T-helper 2 cell treated with Interferon-gamma antibody and Interleukin-4, amounts not matched to agents 5 μg/mL and 100 μg/mL, for 36 hours (primary cell): Measurements from ENCODE around the gene SPRED3.
"Not testable (repeated sequence)": the region's sequence is repeated elsewhere in the genome, so short reads cannot be mapped to it uniquely, and the experiment has no call there.

ENCODE experiments used
- DNase-seq: peaks from one replicate; pipeline ENCODE4 v3.0.0; 2021; ENCODE audit warnings: low spot score
- H3K27ac Mint-ChIP-seq: one replicate; pipeline ENCODE4 v1.8.0; 2021; ENCODE audit warnings: mild to moderate bottlenecking, mixed read lengths
- H3K27me3 Mint-ChIP-seq: one replicate; pipeline ENCODE4 v1.8.0; 2021; ENCODE audit warnings: low read depth, mixed read lengths
- H3K36me3 Mint-ChIP-seq: one replicate; pipeline ENCODE4 v1.8.0; 2021; ENCODE audit warnings: low read depth, mixed read lengths
- H3K4me1 Mint-ChIP-seq: one replicate; pipeline ENCODE4 v1.8.0; 2021; ENCODE audit warnings: low read depth, mixed read lengths
- H3K4me3 Mint-ChIP-seq: one replicate; pipeline ENCODE4 v1.8.0; 2022; ENCODE audit warnings: mild to moderate bottlenecking, moderate library complexity, mixed read lengths
- H3K9me3 Mint-ChIP-seq: one replicate; pipeline ENCODE4 v1.8.0; 2021; ENCODE audit warnings: mixed read lengths

SPRED3 gene

DNA sequence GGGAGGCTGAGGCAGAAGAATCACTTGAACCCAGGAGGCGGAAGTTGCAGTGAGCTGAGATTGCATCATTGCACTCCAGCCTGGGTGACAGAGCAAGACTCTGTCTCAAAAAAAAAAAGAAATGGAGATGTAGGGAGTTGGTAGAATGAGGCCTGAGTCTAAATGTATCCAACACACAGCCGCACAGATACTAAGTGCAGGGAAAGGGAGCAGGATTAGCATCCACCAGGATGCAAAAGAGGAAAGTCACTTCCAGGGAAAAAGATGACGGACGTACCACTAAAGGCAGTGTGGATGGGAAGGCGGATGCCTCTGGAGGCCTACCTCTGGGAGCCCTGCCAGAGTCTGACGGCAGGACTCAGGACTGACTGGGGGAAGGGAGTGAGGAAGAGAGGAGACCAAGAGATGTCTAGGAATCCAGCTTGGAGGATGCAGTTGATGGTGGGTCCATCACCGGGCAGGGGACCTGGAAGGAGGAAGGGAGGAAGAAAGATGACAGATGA is 21.2 kb downstream of the SPRED3 start:
- H3K27me3 Mint-ChIP-seq: no peaks in the 10 kb centered on the region

DNA sequence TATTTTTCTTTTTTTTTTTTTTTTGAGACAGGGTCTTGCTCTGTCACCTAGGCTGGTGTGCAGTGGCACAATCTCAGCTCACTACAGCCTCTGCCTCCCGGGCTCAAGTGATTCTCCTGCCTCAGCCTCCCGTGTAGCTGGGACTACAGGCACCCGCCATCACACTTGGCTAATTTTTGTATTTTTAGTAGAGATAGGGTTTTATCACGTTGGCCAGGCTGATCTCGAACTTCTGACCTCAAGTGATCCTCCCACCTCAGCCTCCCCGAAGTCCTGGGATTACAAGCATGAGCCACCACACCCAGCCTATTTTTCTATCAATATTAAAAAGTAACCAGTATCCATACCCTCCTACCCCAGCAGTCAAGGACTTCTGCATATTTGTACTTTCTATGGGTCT is 21.9 kb downstream of the SPRED3 start:
- H3K4me3 Mint-ChIP-seq, H3K27ac Mint-ChIP-seq, DNase-seq, H3K9me3 Mint-ChIP-seq, H3K4me1 Mint-ChIP-seq, H3K27me3 Mint-ChIP-seq: not testable (repeated sequence)
- H3K36me3 Mint-ChIP-seq: peaks cover 17% of the 10 kb centered on the region

More for the DNA sequence above, 21.2 kb downstream of the SPRED3 start:
- H3K27ac Mint-ChIP-seq: peak overlapping the region; percentile 24
- no peak for DNase-seq
- H3K4me1 Mint-ChIP-seq: peaks cover under 1% of the 10 kb centered on the region
- no peak overlapping the region for H3K4me3 Mint-ChIP-seq
- H3K36me3 Mint-ChIP-seq: peaks cover 20% of the 10 kb centered on the region
- no peaks in the 10 kb centered on the region for H3K9me3 Mint-ChIP-seq

DNA sequence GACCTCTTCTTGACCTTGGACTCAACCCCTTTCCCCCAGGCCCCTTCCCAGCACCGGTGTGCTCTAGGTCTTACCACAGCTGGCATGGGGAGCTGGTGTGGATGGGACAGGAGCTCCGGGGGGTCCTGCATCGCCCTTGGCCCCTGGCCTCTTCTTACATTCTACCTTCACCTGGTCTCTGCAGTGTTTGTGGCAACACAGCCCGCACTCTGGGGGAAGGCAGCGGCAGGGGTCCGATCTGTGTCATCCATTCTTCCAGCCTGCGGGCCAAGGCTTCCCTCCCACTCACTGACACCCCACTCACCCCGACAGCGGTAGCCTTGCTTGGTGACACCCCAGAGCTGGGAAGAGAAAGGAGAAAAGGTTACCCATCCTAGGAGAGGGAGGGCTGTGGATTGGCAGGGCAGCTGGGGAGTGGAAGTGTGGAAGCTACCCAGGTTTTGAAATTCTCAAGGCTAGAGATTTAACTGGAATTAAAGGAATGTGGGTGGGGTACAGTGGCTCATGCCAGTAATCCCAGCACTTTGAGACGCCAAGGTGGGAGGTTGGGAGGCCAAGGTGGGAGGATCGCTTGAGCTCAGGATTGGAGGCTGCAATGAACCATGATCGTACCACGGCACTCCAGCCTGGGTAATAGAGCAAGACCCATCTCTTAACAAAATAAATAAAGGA is 22.7 kb downstream of the SPRED3 start:
- H3K27me3 Mint-ChIP-seq: no peaks in the 10 kb centered on the region
- H3K4me3 Mint-ChIP-seq: no peak overlapping the region
- H3K36me3 Mint-ChIP-seq: peaks cover 16% of the 10 kb centered on the region
- DNase-seq: no peak
- H3K4me1 Mint-ChIP-seq: no peaks in the 10 kb centered on the region
- no peaks in the 10 kb centered on the region for H3K9me3 Mint-ChIP-seq
- H3K27ac Mint-ChIP-seq: no peak overlapping the region

DNA sequence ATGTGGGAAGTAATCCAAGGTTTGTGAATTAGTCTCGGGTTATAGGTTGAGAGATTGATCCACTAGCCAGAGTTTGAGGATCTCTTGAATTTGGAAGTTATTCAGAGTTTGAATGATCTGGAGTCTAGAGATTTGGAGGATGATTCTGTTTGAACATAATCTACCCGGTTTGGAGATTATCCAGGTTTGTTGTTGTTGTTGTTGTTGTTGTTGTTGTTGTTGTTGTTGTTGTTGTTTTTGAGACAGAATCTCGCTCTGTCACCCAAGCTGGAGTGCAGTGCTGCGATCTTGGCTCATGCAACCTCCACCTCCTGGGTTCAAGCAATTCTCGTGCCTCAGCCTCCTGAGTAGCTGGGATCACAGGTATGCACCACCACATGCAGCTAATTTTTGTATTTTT is 23.4 kb downstream of the SPRED3 start:
- not testable (repeated sequence) for H3K27me3 Mint-ChIP-seq, H3K4me3 Mint-ChIP-seq, H3K27ac Mint-ChIP-seq, DNase-seq, H3K9me3 Mint-ChIP-seq, H3K4me1 Mint-ChIP-seq
- H3K36me3 Mint-ChIP-seq: peaks cover 14% of the 10 kb centered on the region

DNA sequence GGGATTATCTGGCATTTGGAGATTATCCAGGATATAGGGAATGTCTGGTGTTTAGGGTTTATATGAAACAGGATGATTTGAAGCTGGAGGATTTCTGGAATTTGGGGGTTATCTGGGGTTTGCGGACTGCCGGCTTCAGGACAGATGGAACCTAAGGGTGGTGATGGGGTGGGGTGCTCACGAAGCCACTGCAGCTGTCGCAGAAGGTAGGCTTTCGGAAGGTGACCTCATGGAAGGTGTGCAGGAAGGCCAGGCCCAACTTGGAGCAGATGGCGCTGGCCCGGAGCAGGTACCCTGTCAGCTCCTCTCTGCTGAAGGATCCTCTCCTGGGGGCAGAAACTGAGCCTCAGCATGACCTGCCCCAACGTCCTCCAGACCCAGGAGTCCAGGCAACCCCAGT is 24.0 kb downstream of the SPRED3 start:
- Mint-ChIP-seq H3K27me3 (no peaks in the 10 kb centered on the region), H3K4me1 (peaks cover 11% of the 10 kb centered on the region), H3K27ac (no peak overlapping the region), H3K4me3 (no peak overlapping the region), H3K9me3 (no peaks in the 10 kb centered on the region), H3K36me3 (peaks cover 9% of the 10 kb centered on the region)
- DNase-seq: no peak

DNA sequence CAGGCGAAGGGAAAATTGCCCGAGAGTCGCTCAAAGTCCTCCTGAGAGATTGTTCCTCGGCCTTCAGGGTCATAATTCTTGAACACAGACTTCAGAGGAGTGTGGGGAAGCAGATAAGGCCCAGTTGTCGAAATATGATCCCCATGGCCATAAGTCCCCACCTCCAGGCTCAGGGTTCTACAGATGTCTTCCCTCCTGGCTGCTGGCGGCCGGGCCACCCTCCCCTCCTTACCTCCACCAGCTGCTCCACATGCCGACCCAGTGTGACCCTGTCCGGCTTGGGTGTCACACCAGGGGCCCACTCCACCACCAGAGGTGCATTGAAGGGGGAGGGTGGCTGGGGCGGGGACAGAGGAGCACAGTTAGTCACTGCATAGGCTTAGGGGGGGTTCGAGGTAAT is 24.5 kb downstream of the SPRED3 start:
- Mint-ChIP-seq H3K4me1 (peaks cover 16% of the 10 kb centered on the region), H3K36me3 (peaks cover 9% of the 10 kb centered on the region), H3K27ac (no peak overlapping the region), H3K4me3 (no peak overlapping the region), H3K27me3 (no peaks in the 10 kb centered on the region), H3K9me3 (no peaks in the 10 kb centered on the region)
- DNase-seq: no peak

DNA sequence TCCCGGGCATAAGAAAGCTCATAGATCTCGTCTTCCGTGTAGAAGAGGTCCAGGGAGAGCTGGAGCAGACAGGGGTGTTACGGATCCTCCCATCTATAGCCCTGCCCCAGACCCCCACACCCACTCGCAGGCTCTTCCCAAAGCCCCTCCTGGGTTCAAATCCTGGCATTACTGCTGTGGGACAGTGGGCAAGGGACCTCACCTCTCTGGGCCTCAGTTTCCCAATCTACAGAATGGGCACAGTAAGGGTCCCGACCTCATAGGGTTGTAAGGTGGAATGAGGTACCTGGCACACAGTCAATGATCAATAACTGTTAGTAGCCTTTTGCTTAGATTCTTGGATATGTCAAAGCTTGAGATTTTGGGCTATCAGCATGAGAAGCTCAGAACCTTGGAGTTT is 24.9 kb downstream of the SPRED3 start:
- Mint-ChIP-seq H3K27me3 (no peaks in the 10 kb centered on the region), H3K4me3 (no peak overlapping the region), H3K9me3 (no peaks in the 10 kb centered on the region), H3K36me3 (peaks cover 9% of the 10 kb centered on the region), H3K4me1 (peaks cover 19% of the 10 kb centered on the region), H3K27ac (no peak overlapping the region)
- DNase-seq: no peak

DNA sequence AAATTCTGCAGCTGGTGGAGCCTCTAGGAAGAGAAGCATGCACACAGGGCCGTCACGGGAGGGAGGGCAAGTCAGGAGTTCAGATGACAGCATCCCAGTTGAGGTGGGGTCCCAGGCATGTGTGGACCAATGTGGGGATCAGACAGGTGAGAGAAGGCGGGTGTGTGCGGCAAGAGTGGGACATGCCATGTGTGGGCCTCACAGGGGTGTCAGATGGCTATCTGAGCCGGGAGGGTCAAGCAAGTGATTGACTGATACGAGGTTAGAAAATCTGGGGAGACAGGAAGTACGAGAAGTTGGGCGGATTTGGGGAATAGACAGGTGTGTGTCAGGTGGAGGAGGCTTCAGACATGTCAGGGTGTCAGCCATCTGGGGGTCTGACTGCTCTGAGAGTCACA is 28.6 kb downstream of the SPRED3 start:
- Mint-ChIP-seq H3K9me3 (no peaks in the 10 kb centered on the region), H3K4me1 (peaks cover 22% of the 10 kb centered on the region)

DNA sequence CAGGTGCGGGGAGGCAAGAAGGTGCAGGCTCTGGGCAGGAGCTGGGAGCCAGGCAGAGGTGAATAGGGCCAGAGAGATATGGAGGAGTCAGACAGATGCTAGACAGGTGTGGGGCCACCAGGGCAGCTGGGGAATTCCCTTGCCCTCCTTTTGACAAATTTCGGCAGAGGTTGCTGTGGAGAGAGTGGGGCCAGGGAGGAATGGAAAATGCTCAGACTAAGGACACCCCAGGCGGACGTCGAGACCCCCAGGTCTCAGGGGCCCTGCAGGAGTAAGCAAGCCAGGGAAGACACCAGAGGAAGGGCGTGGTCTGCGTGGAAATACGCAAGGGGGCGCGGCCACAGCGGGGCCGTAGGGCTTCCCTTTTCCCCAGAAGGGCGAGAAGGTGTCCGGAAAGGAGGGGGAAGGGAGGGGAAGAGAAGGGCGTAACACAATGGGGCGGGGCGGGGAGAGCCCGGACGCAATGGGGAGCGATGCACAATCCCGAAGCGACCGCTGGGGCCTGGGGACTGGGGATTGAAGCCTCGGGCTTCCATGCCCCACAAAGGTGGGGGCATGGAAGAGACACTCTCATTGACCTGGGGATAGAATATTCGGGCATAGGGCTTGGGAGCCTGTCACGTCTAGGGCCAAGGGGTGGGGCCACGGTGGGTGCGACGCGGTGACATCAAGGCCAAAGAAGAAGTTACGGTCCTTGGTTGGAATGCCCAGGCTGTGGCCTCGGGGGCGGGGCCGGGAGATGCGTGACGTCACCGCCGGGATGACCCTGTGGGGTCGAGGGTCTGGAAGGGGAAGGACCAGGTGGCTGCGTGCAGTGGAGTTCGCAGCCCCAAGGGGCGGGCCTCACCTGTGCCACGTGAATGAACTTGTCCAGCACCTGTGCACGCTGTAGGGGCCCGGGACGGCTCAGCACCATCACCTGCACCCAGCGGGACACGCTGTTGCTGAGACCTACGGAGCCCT is 29.3 kb downstream of the SPRED3 start:
- peak overlapping the region; percentile 79 for H3K27ac Mint-ChIP-seq
- H3K9me3 Mint-ChIP-seq: no peaks in the 10 kb centered on the region
- peak; percentile 63 for DNase-seq
- peaks cover 2% of the 10 kb centered on the region for H3K36me3 Mint-ChIP-seq
- peaks cover 22% of the 10 kb centered on the region for H3K4me1 Mint-ChIP-seq
- H3K27me3 Mint-ChIP-seq: no peaks in the 10 kb centered on the region
- H3K4me3 Mint-ChIP-seq: peak overlapping the region; percentile 87

More for the DNA sequence above, 28.6 kb downstream of the SPRED3 start:
- DNase-seq: no peak
- Mint-ChIP-seq H3K27ac (peak overlapping the region; percentile 79), H3K4me3 (peak overlapping the region; percentile 87), H3K27me3 (no peaks in the 10 kb centered on the region), H3K36me3 (peaks cover 2% of the 10 kb centered on the region)

DNA sequence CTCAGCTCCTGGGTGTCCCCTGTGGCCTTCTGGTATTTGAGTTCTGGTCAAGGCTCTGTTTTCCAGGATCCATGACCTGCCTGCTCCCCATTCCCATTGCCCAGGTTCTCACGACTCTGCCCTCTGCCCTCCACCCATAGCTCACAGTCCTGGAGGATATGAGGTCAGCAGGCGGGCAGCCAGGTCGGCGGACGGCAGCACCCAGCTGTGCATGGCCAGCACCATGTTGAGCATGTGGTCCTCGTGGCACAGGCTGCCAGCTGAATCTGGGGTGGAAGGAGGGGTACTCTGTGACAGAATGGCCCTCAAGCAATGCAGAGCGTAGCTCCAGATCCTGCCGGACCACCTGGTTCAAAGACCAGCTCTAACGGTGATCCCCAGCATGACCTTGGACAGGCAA is 32.4 kb downstream of the SPRED3 start:
- Mint-ChIP-seq H3K27me3 (no peaks in the 10 kb centered on the region), H3K36me3 (peaks cover 2% of the 10 kb centered on the region), H3K9me3 (no peaks in the 10 kb centered on the region), H3K27ac (no peak overlapping the region), H3K4me3 (no peak overlapping the region), H3K4me1 (peaks cover 25% of the 10 kb centered on the region)
- DNase-seq: no peak

DNA sequence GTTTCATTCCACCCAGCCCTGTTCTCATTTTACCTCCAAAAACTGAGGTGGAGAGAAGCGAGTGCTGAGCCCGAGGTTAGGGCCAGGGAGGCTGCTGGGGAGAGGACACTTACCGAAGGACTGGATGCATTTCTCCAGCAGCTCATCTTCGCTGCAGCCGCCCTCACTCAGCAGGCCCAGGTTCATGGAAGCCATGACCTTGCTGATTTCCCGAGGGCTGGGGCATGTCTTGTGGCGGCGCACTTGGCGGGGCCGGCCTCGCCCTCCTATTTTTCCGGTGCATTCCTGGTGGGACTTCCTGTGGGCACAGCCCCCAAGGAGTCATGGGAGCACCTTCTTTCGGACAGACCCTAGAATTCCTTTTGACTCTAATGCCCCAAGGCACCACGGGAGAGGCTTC is 33.4 kb downstream of the SPRED3 start:
- H3K9me3 Mint-ChIP-seq: no peaks in the 10 kb centered on the region
- peaks cover 26% of the 10 kb centered on the region for H3K4me1 Mint-ChIP-seq
- peaks cover 2% of the 10 kb centered on the region for H3K36me3 Mint-ChIP-seq
- H3K4me3 Mint-ChIP-seq: no peak overlapping the region
- no peaks in the 10 kb centered on the region for H3K27me3 Mint-ChIP-seq
- no peak overlapping the region for H3K27ac Mint-ChIP-seq
- DNase-seq: no peak

DNA sequence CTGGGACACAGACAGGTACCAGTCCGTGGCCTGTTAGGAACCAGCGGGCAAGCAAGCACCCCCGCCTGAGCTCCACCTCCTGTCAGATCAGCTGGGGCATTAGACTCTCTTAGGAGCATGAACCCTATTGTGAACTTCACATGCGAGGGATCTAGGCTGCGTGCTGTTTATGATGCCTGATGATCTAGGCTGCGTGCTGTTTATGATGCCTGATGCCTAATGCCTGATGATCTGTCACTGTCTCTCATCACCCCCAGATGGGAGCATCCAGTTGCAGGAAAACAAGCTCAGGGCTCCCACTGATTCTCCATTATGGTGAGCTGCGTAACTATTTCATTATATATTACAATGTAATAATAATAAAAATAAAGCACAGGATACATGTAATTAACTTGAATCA is 33.9 kb downstream of the SPRED3 start:
- no peak overlapping the region for H3K27ac Mint-ChIP-seq
- H3K27me3 Mint-ChIP-seq: no peaks in the 10 kb centered on the region
- peaks cover 2% of the 10 kb centered on the region for H3K36me3 Mint-ChIP-seq
- DNase-seq: no peak
- peaks cover 23% of the 10 kb centered on the region for H3K4me1 Mint-ChIP-seq
- no peak overlapping the region for H3K4me3 Mint-ChIP-seq
- H3K9me3 Mint-ChIP-seq: no peaks in the 10 kb centered on the region

DNA sequence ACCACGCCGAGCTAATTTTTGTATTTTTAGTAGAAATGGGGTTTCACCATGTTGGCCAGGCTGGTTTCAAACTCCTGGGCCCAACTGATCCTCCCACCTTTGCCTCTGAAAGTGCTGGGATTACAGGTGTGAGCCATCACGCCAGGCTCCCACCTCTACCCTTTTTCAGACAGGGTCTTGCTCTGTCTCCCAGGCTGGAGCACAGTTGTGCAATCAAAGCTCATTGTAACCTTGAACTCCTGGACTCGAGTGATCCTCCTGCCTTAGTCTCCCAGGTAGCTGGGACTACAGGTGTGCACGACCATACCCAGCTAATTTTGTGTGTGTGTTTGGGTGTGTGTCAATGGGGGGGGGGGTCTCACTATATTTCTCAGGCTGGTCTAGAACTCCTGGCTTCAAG is 35.8 kb downstream of the SPRED3 start:
- no peaks in the 10 kb centered on the region for H3K27me3 Mint-ChIP-seq
- peaks cover 2% of the 10 kb centered on the region for H3K36me3 Mint-ChIP-seq
- H3K4me3 Mint-ChIP-seq: no peak overlapping the region
- no peaks in the 10 kb centered on the region for H3K9me3 Mint-ChIP-seq
- peaks cover 21% of the 10 kb centered on the region for H3K4me1 Mint-ChIP-seq
- no peak overlapping the region for H3K27ac Mint-ChIP-seq
- DNase-seq: no peak

DNA sequence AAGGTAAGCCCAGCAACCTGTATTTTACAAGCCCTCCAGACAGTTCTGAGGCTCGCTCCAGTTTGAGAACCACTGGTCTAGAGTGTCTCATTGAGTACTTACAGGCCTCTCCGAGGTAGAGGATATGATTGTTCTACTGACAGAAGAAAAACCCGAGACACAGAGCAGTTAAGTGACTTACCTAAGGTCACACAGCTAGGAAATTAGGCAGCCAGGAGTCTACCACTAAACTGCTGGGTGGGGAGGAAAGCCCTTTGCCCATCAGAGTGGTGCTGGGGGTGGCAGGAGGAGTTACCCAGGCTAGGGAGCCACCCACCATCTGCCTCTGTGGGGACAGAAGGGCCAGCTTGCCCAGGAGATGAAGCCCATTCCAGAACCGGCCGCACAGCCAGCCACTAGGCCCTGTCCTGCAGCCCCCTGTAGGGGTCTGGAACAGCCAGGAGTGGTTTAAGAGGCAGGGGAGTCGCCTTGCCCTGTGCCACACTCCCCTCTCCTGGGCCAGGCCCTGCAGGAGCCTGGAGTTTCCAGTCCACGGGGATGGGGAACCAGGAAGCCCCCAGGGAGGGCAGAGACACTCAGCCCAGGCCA is 36.8 kb downstream of the SPRED3 start:
- Mint-ChIP-seq H3K4me3 (peak overlapping the region; percentile 80), H3K4me1 (peaks cover 28% of the 10 kb centered on the region), H3K27ac (peak overlapping the region; percentile 84), H3K9me3 (no peaks in the 10 kb centered on the region), H3K36me3 (no peaks in the 10 kb centered on the region), H3K27me3 (no peaks in the 10 kb centered on the region)
- no peak for DNase-seq
